Activated CD4-positive, alpha-beta T cell treated with anti-CD3 and anti-CD28 coated beads, Interleukin-2, amount 50 U/mL, for 48 hours (primary cell): ENCODE results near the gene C8A.

Experiments used
- DNase-seq, 2 experiments: peaks; one replicate each; pipeline ENCODE4 v3.0.0-alpha.2; 2020

C8A gene

DNA sequence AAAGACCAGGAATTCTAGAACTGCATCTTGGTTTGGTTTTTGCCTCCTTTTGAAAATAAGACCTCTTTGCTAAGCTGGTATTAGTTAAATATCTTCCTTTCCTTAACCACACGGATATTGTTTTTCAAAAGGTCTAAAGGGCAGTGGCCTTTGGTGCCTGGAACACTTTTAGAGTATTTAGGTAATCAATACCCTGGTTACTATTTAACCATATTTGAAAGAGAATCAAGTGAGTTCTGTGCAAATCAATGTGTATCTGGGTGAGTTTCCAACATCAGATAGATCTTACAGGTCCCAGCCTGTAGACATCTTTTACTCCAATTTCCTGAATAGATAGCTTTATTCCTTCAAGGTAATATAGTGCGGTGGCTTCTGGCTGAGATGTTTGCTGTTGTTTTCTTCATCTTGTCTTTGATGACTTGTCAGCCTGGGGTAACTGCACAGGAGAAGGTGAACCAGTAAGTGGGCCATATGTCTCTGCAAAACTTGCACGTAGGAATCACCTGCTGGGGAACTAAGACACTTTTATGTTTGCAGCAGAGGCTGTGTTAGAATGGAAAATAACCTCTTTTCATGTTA is at the start of gene C8A:
Gene C8A (plus strand): TSS at position 277 of the 579 bp plus-strand sequence. CDS start 105 bp downstream, at position 382.
- DNase-seq: no peak

DNA sequence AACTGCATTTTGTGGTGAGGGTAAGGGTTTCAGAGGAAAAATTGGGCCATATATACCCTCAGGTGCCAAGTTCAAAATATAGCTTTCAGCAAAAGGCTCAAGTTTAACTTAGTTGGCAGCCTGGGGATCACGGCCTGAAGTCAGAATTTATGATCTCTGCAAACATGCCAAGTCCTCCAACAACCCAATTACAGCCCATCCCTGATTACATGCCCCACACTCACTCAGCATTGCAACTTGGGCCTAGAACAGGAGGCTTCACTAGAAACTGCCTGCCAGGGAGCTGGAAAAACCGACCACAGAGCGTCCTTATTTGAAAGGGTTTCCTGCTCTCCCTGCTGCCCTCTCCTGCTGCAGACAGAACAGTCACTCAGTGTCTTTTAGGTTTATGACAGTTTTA is 47.8 kb upstream of the C8A start:
- no peak for DNase-seq

DNA sequence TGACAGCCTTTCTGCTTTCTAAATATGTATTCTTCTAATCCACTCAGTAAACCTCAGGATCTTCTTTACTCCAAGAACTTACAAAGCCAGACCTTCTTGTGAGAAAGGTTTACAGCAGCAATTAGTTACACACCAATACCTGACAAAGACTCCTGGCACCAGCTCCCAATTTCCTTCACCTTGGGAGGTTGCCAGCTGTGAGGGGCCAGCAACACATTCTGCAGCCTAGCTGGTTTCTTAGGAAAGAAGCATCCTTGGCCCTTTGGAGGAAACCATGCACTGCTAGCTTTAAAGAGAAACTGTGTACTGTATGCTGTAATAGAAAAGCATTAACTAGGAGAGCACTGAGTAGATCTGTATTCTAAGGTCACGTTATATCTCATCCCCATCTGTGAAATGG is 46.2 kb upstream of the C8A start:
- DNase-seq: no peak

DNA sequence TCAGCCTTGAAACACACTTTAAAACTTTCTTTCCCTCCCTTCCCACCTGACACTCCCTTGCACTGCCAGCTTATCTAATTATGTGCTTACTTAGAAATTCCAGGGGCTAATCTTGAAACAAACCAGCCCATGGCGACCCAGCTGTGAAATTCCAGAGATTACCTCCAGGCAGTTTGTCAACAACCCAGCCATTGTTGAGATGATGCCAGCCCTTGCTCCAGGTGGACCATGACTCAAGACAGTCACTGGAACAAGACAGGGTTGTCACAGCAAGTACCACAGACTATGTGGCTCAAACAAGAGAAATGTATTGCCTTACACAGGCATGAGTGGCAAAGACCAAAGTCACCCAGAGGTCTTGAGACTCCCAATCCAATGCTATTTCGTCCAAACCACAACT is 43.3 kb upstream of the C8A start:
- no peak for DNase-seq

DNA sequence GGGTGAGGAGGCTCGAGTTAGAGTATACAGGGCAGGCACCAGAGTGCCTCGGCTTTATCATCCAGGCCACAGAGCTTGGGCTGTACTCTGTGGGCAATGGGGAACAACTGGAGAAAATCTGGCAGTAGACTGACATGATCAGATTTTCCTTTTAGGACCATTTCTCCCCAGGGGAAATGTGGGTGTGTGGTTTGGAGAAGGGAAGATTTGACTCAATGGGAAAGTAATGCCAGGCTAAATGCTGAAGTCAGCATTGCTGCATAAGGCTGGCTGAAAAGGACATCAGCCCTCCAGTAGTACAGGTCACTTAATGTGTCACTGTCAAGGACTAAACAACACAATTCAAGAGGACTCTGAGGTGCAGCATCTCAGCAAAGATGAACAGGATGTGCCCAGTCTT is 40.4 kb upstream of the C8A start:
- no peak for DNase-seq

DNA sequence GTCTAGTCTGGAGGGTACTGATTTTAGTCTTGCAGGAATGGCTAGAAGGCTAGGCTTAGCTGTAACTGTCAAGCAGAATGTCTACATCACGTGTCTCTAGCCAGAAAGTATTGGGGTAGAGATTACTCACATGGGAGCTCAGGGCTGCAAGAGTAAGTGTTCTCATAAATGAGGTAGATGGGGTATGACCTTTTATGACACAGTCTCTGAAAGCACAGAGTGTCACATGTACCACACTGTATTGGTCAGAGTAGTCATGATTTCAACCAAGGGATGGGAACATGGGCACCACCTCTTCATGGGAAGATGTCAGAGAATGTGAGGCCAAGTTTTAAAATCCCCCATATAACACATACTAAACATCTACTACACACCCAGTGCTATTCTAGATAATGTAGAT is 38.3 kb upstream of the C8A start:
- DNase-seq: no peak

DNA sequence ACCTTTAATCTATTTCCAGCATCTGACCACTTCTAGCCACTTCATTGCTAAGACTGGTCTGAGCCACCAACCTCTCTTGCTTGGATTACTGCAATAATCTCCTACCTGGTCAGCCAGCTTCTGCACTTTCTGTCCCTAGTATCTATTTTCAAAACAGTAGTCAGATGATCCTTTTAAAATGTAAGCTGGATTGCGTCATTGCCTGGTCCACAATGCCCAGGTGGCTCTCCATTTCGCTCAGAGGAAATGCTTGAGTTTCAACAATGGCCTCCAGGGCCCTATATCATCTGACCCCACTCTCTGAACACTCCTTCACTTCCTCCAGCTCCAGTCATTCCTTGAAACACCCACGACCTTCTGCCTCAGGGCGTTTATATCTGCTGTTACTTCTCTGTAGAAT is 37.7 kb upstream of the C8A start:
- DNase-seq: no peak

DNA sequence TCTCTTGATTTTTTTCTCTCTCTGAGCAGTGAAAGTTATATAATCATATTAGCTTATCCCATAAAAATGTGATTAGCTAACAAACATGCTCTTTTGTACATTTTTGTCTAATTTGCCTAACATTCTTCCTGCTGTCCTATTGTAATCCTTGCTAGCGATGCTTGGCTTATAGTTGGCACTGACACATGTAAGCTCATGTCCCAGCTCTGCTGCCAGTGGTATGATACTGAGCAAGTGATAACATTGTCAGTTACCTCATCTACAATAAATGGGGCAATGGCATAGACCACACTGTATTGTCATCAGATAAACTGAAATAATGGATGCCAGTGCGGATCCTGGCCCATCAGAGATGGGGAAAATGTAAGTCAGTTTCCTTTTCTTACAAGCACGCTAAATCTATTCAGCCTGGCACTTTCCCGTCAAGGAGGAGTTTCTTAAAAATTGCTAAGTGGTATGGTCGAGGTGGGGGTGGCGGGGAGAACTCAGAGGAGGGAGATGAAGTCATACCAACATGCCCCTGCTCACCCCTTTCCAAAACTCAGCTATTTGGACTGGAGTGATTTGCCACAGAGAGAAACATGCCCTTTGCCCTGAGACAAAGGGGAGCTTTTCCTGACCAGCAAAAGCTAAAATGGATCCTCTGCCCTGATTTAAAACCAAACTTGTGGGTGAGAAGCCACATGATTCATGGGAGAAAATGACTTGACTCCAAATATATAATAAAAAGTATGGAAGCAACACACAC is 36.7 kb upstream of the C8A start:
- DNase-seq: no peak

DNA sequence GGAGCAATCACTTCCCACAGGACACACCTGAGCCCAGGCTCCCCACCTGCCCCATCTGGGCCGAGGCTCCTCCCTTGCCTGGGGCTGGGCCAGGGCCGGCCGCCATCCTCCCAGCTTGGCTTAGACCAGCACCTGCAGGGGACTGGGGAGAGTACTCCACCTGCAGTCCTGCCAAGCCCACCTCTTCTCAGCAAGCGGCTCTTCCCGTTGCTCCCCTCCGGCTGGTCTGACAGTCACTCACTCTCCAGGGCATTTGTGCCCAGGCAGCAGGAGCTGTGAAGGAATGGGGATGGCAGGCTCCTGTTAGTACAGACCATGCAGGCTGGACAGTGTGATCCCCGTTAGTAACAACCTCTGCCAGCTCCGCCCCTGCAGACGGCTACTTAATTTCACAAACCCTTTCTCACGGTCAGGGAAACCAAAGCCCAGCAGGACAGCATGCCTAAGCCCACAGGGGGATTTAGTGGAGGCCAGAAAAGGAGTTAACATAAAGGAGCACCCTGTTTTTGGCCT is 35.2 kb upstream of the C8A start, which contains the start of gene FYB2:
Gene FYB2 (minus strand): TSS at position 18 of the 513 bp plus-strand sequence. CDS start 114 bp downstream, outside the sequence.
- DNase-seq: no peak

DNA sequence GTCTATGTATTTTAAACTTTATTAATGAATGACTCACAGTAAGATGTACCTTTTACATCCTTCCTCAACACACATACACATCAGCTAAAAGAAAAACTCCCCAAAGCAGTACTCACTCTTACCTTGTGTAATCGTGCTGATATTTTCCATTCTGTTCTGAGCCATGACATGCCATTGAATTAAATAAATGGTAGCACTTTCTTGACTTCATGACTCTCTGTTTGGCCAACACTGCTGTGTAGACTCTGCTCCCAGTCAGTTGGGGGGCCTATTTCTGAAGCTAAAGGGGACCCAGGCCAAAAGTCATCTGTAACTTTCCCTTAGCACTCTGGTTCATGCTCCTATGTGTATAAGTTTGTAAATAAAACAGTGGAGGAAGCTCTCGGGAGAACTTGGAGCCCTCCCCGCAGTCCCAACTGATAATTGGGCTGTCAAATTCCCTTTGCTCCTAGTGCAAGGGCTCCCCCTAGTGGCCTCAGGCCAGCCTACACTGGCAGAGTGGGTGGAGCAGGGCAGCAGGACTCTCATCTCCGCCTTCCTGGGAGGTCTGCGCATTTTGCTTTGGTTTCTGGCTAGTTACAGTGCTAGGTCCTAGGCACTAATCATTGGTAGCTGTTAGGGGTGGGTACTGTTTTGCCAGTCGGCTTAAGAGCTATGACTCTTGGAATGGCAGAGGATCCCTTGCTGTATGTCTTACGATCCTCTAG is 33.7 kb upstream of the C8A start:
- peak; percentile 82 to 85 for DNase-seq

DNA sequence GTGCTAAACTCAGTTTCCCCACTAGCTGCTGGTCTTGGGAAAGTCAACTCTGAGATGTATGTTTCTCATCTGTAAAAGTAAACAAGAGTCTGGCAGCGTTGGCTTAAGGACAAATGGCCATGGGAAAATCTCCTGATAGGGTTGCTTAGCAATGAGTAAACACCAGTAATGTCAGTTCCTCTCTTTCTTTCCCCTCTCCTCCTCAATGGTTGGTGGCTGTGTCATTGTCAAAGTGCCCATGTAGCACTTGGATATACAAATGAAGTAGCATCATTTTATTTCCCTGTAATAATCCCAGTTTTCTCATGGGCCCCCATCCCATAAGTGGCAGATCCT is 33.2 kb upstream of the C8A start:
- no peak for DNase-seq

DNA sequence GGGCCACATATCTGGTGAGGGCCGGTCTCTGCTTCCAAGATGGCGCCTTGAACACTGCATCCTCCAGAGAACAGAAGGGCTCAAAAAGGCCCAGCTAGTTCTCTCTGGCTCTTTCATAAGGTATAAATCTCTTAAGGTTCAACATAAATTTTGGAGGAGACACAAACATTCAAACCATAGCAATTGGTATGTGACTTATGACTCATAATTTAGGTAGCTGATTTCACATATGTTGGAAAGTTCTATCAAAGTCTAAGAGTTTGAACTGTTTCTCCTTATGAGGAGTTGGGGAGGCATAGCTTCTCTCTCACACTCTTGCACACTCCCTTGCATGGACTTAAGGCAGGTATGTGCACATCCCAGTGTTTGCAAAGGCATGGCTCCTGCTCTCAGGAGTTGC is 30.3 kb upstream of the C8A start:
- DNase-seq: no peak

DNA sequence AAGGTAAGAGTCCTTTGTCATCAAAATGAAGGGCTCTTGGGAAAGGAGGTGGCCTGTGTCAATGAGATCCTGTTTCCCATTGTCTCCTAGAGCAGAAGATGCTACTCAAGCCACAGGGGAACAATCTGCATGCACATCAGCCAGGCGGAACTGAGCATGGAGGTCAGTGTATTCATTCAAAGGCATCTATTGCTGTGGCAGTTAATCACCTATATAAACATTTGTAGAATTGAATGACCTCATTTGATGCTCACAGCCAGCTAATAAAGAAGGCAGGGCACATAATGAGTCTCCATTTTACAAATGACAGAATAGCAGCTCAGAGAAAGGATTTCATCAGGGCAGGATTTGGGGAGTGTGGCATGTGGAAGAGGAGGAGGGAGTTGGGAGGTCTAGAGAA is 29.7 kb upstream of the C8A start:
- DNase-seq: no peak

DNA sequence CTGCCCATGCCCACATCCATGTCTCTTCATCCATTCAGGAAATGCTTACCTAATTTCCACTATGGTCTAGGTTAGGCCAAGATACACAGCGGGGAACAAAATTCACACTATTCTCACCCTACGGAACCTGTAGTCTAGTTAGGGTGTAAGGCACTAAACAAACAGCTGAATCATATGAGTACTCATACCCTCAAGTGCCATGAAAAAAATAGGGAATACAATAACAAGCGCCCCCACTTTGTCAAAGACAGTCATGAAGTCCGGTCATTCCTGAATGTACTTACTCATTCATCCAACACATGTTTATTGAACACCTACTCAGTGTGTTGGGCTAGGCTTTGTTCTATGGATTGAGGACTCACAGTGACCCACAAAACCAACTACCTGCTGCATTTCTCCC is 29.2 kb upstream of the C8A start:
- no peak for DNase-seq

DNA sequence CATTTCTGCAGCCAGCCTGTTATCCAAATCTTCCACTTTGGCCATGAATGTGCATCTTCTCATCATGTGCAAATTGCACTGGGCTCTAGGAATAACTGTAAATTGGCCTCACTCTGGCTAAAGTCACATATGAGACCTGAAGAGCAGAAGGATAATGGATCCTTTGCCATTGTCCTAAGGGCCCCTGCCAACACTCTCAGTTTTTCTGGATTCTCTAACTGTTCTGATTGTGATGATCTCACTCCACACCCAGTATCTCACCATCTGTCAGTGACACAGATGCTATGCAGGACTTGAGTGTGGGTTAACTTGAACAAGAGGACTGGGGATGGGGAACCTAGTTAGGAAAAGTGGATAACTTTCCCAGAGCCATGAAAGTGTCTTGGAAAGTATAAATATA is 26.9 kb upstream of the C8A start:
- DNase-seq: no peak

DNA sequence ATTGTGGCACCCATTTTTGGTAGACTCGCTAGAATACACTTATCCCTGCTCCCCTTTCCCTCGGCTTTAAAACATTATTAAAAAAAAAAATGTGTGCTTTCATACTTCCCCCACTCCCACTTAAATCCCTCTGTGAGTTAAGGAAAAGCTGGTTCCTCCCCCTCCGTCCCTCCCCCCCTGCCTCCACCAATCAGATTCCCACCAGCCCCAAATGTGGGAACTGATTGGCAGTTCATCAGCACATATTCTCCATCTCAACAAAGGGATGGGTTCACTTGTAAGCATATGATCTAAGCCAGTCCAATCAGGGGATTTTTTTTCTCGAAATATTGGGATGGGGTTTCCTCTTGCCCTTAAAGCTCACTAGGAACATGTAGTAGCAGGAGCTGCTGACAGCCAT is 24.5 kb upstream of the C8A start:
- no peak for DNase-seq

DNA sequence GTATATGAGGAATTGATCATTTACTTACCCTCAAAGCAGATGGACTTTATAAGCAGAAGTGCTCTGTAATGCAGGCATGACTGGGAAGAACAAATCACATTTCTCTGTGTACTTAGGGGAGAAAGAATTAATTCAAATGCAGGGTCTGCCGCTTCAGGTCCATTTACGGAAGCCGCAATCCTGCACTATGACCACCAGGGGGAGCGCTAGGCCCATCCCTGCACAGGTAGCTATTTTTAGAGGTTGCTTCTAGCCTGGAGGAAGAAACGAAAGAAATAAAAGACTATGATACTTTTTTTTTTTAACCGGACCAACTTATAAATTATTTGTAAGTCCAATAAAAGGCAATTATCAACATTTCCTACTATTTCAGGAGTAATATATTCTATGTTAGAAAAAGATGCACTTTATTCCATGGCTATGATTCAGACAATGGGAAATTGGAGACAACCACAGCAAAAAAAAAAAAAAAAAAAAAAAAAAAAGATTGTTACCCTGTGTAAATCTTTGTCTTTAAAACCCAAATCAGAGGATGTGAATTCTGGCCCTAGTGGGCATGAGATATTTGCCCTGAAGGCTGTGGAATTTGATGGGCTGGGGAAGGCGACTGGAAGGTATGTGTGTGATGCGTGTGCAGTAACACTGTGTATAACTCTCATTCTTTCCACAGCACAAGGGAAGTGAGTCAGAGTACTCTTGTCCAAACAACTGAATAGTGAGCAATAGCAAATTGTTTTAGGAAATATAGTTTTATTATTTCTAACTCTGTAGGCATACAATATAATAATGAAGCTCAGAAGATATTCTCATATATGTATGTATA is 22.5 kb upstream of the C8A start:
- DNase-seq: peak; percentile 57 to 68

DNA sequence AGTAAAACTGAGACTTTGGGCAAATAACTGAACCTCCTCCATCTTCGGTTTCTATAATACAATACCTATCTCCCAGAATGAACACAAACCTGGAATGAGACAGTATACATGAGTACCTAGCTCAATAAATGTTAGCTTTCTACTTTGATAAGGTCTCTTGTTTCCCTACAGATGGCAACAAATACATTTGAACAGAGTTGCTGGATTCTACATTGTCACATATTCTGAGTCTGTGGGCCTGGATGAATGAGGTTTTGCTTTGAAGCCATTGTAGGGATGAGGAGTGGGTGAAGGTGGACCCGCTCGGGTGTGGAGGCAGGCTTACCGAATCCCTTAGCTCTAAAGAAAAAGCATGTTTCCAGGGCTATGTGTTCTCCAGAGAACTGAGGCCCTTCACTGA is 21.5 kb upstream of the C8A start:
- no peak for DNase-seq

DNA sequence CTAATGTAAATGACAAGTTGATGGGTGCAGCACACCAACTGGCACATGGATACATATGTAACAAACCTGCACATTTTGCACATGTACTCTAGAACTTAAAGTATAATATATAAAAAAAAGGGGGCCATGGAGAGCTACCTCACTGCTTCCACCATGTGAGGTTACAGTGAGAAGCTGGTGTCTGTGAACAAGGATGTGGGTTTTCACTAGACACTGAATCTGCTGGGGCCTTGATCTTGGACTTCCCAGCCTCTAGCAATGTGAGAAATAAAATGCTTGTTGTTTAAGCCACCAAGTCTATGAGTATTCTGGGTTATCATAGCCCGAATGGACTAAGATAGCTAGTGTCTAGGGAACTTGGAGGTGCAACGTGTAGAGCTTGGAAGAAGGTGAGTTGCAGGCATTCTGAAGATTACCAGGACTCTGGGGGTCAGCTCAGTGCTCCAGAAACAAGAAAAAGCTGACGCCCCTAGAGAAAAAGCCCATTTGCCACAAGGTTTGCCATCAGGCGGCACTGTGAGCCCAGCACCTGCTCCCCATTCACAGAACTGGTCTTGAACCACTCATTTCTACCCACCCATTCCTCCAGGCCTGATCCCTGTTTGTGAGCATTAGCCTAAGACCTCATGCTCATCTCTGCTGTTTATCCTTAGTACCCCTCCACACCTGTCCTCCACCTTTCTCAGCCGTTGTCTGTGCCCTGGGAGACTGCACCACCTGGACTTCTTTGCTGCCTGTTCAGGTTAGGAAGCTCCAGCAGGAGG is 20.3 kb upstream of the C8A start:
- DNase-seq: no peak

DNA sequence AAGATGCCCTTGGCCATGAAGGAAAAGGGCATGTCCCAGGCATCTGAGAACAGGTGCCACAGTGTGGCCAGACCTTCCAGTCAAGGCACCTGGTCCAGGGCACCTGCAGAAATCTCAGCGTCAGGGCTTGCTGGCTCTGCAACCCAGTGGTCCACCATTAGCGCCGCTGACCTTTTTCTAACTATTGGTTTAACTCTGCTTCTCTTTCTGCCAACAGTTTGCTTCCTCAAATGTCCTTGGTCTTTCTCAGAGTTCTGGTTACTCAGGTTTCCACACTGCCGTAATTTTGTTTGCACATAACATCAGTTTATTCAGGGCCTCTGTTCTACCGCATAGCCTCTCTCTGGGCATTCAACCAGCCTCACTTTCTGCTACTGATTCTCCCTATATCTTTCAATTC is 18.9 kb upstream of the C8A start:
- no peak for DNase-seq

DNA sequence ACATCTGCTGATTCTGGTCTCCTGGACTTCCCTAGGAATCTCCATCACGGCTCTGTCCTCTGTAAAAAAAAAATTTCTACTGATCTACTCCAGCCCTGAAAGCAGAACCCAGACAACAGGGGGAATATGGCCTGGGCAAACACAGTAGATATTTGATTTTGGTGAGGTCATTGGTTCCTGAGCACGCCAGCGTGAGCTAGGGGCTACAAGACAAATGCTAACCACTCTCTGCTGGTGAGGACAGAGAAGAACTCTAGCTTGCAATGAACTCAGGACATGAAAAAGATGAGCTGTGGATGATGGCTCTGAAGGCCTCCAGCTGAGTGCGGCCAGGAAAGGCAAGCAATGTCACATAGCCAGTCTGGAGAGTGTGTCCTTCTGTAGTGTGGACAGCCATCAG is 18.2 kb upstream of the C8A start:
- no peak for DNase-seq

DNA sequence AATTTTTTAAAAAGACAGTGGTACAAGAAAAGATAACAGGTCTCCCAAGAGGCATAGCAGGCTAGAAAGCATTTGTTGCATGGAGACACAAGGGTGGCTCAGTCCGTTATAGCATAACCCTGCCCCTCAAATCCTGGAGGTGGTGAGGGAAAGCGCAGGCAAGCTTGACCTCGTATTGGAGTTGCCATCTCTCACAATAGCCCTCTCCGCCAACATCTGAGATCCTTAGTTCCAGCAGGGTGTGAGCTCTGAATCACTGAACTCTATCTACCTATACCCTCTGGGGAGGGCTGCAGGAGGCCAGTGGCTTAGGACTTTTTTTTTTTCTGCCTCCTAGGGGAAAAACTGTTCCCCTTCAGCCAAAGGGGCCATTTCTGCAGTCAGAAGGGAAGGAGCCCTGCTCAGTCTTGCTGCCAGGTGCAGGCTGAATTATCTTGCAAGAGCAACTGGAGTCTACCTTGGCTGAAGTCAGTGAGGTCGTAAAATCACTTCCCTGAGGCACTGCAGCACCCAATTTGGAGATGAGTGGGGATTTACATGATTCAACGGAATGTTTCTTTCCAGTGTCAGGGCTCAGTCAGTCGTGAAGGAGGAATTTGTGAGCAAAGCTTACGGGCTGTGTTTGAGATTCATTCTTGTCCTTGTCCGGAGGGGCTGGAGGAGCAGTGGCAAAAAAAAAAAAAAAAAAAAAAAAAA is 17.2 kb upstream of the C8A start:
- DNase-seq: no peak
